GM19463 (cell line): ENCODE data around the gene KCNIP1.

Source experiments
- ATAC-seq: cut with Tn5 transposase; IDR thresholded peaks from one replicate; pipeline ENCODE4 v1.9.1; 2021; ENCODE audit warnings: mild to moderate bottlenecking, moderate library complexity; ENCODE audit not compliant: unreplicated experiment

KCNIP1 gene

DNA sequence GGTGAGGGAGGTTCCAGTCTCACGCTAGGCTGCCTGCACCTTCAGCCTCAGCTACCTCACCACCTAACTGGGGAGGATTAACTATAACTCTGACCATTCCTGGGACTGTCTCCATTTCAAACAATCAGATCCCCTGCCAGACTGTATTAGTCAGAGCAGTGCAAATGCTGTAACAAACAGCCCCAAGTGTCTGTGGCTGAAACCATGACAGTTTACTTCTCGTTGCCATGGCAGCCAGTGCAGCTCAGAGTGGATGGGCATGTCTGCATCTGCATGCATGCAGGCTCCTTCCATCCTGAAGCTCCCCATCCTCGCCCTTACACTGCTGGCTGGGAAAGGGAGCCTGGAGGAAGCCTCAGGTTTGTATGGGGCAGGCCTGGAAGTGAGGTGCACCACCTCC, 86.7 kb downstream of the KCNIP1 start:
- ATAC-seq, result no peak

DNA sequence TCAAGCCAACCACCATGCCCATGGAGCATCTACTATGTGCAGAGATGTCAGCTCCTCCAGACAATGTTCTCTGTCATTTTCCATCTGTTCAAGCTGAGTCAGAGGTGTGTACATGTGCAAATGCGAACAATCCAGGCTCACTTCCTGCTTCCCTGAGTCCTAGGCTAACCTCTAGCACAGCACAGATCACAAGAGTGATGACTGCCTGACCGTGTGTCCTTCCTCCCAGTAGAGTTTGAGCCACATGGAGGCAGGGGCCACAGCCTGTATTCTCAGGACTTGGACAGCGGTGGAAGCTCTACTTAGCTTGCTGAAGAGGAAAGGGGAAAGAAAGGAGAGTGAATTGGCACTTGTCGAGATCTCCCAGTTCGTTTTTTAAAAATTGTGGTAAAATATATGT, 87.2 kb downstream of the KCNIP1 start:
- ATAC-seq, result no peak

DNA sequence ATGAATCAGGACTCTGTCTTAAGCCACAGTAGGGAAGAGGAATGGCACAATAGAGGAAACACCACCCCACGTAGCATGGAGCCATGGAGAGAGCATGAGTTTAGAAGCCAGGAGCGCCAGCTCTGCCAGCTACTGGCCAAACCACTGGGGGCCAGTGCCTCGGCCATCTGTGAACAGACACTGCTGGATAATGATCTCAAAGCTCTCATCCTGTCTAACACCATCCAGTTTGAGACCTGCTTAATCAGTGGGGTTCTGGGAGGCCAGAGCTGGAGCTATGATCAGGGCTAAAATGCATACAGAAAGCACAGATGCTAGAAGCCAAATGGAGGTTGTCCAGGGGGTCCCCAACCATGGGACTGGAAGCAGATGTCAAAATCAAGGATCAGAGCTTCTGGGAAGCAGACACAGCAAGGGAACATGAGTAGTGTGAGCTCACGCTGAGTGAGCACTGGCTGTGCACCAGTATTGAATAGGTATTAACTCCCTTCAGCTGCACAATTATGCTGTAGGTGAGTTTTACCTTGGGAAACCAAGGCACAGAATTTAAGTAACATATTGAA, 92.7 kb downstream of the KCNIP1 start:
- ATAC-seq, result no peak

DNA sequence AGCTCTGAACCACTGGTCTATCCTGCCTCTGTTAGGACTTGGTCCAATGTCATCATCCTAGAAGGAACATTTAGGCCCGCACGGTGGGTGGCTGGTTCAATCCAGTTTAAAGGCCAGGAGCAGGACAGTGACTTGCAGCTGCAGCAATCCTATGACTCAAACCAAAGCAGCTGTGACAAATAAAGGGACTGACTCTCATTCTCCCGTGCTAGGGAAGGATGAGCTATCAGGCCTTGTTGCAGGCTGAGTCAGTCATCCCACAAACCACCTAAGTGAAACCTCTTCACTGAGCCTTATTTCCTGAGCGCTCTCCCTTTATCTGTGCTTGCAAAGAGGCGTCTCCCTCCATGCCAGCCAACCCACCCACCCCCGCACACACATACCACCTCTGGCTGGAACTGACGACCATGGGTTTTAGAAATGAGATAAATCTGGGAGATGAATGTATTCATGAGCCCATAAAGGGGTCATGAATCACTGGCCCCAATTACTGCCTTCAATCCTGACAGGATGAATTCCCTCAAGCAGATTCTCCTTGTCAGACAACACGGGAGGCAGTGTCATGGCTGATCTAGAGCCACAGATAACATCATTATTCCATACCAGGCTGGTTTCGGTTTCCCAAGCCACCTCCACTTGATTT, 93.4 kb downstream of the KCNIP1 start:
- ATAC-seq, result peak; percentile 93

DNA sequence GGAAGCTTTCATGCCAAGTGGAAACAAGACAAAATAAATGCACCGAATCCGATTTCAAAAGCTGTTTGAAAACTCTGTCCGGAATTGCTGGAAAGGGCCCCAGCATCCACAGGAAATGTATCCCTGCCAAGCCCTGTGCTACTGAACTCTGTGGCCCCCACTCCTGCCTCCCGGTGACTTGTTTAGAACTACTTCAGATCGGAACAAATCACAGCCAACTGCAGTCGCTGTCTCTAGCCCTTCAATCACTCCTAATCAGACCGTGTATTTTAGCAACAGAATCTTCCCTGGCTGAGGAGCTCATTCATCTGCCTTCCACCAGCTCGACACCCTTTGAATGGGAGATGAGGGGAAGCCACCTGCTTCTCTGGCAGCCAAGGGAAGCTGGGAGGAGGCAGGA, 94.1 kb downstream of the KCNIP1 start:
- no peak for ATAC-seq

DNA sequence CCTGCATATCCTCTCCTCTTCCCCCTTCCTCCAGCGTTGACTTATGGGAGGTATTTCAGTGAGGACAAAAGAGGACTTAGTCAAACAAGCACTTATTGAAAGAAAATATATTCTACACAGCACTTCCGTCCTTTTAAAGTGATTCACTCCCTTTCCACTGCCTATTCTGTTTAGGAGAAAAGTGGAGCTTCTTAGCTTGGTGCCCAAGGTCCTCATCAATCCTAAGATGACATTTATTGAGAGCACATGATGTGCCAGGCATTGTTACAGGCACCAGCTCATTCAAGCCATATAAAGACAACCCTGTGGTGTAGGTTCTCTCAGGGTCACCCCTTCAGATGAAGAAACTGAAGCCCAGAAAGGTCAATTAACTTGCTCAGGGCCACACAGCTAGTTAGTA, 95.9 kb downstream of the KCNIP1 start:
- no peak for ATAC-seq

DNA sequence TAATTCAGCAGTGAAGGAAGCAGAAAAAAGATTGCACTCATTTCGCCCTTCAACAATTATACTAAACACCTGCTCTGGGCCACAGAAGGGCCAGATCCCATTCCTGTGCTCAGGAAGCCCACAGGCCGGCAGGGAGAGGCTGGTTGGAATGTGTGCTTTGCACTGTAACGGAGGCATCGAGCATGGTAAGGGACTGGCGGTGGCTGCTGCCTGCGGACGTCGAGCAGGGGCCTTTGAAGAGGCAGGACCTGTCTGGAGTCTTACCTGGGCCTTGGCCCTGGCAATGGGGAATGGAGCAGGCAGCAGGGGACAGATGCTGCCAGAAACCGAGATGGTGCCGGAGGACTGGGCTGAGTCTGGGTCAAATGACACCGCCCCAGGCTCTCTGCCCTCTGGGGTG, 97.8 kb downstream of the KCNIP1 start:
- ATAC-seq, result no peak

DNA sequence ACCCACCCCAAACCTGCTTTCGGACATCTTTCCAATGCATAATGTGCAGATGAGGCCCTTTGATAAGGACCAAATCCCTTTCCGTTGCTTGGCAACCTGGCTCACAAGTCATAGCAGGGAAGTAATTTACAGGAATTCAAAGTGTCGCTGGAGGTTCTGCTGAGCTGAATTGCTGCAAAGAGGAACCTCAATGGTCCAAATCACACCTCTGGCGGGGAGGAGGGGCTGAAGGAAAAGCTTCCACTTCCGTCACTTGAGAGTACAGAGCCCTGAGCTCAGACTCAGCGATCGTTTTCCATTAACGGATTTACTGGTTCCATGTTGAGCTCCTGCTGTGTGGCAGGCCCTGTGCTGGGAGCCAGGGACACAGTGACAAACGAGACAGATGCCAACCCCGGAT, 99.3 kb downstream of the KCNIP1 start:
- no peak for ATAC-seq

DNA sequence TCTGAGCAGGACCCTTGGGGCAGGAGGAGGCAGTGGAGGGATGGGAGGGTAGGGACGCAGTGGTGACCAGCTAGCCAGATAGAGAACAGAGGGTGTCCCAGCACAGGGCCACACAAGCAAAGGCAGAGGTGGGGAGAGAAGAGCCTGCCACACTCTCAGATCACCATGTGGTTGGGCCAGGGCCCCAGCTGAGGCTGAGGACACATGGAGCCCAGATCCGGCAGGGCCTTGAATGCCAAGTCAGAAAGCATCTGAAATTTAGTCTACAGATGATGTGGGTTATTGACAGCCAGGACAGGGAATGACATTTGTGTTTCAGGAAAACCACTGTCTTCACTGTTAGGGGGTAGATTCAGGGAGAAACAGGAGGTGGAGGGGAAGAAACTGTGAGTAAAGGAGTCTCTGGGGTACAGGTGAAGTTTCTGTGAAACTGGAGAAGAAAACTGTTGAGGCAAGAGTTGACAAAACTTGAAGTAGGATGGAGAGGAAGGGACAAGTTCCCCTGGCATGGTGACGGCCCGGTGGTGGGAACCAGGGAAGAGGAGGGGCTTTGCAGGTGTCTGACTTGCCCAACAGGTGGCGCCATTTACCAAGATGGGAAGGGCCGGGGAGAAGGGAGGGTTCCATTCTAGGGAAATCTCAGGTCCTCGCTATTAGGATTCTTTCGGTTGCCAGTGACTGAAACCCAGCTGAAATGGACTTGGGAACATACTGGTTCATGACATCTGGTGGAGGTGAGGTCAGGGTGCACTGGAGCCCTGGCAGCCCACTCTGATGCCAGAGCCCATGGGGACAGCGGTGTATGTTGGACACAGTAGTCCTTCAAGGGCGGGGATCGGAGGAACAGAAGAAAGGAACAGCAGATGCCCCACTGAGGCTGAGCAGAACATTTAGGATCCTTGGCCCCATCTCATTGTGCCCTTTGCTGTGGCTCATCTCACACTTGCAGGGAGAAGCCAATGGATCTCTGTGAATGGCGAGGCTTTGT, 100.1 kb downstream of the KCNIP1 start:
- peak; percentile 51 for ATAC-seq

DNA sequence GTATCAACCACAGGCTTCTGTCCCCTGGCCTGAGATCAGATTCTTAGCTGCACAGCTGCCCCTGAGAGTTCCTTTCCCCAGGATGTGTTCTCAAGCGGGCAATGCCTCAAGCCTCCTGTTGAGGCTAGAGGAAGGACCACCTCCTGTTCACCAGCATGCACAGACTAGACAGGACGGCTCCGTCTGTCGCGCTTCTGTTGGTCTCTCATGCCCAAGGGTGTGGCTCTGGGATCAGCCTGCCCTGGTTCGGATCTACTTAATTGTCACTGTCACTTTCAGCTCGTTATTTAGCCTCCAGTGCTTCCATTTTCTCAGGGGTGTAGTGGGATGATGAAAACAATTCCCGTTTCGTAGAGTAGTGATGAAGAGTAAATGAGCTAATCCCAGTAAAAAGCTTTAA, 103.1 kb downstream of the KCNIP1 start:
- no peak for ATAC-seq

DNA sequence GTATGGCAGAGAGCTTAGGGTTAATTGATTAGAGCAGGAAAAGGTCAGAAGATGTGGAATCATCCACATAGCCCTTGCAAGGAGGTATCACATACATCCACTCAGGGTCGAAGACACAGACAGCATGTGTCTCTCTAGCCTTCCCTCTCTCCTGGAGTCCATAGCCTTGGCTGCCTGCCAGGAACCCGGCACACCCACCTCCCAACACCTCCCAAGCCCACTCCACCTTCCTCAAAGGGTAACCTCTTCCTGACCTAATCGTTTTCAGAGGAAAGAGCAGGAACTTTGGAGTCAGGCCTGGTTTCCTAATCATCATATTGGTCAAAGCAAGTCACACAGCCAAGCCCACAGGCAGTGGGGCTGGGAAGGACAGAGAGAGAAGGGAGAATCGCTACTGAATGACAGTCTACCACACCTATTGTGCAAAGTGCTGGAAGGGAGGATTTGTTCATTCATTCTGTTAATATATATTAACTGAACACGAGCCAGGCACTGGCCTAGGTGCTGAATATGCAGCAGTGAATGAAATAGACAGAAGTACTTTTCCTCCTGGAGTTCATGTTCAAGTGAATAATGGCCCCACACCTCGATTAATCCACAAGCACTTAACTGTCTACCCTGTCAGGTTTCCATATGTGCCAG, 107.8 kb downstream of the KCNIP1 start:
- no peak for ATAC-seq

DNA sequence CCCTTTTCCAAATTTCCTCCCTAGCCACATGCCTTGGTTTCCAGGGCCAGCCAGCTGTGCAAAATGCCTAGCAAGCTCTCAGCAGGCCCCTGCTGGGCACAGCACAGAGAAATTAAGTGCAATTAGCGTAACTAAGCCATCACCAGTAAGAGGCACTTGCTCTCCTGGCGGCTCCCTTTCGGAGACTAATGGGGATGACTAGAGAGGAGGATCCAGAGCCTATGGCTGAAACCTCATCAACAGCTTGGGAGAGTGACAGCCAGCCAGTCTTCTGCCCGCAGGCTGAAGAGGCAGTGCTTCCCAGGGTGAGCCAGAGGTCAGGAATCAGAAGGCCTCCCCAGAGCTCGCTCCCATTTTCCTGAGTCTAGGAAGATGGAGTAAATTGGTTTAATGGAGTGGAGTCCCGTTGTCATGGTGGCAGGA, 108.4 kb downstream of the KCNIP1 start:
- no peak for ATAC-seq

DNA sequence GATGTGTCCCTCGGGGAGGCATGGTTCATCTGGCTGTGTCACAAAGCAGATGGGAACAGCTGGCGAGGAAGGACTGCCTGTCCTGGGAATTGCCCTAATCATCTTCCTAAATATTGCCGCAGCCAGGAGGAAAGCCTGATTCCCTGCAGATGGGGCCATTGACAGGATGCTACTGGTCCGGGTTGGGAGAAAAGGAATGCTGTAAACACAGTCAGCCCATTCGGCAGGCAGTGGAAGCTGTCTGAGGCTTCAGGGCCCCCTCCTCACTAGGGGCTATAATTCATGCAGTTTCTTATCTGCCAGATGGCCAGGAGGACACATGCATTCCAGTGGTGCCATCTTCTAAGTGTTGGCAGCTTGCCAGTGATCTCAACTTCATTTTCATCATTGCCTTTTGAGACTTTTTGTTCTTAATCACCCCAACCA, 110.3 kb downstream of the KCNIP1 start:
- ATAC-seq, result no peak

DNA sequence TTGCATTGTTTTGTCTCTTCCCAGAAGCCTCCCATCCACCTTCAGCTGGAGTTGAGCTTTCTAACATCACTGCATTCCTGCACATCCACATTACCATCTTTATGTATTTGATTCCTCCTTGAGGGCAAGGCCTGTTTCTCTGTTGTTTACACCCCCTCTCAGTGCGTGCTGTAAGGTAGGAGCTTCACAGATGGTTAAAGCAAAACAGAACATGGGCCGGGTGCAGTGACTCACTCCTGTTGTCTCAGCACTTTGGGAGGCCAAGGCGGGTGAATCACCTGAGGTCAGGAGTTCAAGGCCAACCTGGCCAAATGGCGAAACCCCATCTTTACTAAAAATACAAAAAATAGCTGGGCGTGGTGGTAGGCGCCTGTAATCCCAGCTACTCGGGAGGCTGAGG, 110.9 kb downstream of the KCNIP1 start:
- ATAC-seq, result no peak

DNA sequence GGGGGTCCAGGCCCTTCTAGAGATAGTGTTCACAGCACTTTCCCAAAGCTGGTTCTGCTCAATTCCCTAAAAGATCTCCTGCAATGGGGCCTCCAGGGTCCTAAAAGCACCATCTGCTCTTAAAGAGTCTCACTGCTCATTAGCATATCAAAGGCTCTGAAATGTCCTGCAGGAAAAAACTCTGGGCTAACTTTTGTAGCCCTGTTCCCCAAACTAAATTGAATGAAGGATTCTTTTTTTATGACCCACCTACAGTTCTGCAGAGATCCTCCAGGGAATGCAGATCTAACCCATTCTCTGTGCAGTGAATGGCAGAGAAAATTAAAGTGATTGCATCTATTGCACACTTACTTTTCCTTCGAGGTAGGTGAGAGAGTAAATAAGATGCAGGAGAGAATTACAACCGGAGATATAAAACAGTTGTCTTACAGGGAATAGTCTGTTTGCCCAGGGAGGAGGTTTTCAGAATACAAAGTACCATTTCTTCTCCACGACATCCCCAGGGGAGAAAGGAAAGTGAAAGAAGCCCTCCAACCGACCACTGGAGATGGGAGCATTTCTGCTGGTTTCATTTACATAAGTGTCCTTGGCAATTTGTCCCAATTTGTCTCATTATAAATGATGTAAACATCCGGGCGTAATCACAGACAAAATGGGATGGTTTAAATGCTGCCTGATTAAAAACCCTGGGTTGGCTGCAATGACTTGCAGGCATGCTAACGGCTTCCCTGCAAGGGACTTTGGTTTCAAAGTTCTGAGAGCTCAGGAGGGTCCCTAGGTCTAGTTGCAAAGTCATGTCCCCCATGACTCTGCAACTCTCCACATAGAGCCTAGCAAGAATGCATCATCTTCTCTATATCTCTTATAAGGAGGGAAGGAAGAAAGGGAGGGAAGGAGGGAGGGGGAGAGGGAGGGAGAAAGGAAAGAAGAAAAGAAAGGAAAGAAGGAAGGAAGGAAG, 114.0 kb downstream of the KCNIP1 start:
- ATAC-seq, result no peak

DNA sequence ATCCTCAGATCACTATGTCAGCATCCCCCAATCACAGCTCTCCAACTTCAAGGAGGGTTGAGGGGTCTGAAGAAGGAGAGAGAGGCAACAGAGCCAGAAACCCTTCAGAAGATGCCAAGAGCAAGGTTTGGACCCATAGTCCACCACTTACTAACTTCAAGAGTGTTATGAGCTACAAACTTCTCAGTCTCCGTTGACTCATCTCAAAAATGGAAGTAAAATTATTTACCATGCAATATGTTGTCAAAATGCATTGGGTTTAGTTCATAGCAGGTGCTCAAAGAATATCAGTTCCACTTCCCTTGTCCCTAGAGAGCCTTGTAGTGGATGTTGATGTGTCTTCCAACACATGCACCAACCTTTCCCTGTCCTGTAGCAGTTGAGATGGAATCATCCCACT, 116.0 kb downstream of the KCNIP1 start:
- ATAC-seq, result peak; percentile 47

DNA sequence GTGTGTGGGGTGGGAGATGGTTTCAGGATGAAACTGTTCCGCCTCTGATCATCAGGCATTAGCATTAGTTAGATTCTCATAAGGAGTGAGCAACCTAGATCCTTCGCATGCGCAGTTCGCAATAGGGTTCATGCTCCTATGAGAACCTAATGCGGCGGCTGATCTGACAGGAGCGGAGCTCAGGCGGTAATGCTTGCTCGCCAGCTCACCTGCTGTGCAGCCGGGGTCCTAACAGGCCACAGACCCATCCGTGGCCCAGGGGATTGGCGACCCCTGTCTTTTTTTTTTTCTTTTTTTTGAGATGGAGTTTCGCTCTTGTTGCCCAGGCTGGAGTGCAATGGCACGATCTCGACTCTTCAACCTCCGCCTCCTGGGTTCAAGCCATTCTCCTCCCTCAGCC, 119.1 kb downstream of the KCNIP1 start:
- no peak for ATAC-seq

DNA sequence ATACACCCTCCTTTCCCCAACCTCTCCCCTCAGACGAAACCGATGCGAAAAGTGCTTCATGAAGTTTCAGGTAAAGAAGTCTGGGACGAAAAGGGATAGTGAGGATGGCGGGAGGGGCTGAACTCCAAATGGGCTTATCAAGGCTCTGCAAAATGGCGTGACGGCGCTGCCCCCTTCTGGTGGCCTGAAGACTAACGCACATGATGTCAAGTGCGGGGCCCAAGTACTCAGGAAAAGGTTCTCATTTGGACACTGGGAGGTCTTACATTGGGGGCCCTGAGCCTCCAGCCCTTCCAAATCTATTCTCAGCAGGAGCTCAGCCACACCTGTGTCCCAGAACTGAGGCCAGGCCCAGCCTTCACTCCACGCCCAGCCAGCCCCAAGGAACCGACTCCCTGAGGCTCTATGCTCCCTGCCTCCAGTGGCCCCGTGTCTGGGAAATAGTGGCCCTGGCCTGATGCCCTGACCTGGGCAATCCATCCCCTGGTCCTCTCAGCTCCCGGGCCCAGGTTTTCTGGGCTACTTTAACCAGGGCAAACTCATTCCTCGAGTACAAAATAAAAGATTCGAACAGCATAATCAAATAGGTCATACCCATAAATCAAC, 119.9 kb downstream of the KCNIP1 start:
- ATAC-seq, result no peak

DNA sequence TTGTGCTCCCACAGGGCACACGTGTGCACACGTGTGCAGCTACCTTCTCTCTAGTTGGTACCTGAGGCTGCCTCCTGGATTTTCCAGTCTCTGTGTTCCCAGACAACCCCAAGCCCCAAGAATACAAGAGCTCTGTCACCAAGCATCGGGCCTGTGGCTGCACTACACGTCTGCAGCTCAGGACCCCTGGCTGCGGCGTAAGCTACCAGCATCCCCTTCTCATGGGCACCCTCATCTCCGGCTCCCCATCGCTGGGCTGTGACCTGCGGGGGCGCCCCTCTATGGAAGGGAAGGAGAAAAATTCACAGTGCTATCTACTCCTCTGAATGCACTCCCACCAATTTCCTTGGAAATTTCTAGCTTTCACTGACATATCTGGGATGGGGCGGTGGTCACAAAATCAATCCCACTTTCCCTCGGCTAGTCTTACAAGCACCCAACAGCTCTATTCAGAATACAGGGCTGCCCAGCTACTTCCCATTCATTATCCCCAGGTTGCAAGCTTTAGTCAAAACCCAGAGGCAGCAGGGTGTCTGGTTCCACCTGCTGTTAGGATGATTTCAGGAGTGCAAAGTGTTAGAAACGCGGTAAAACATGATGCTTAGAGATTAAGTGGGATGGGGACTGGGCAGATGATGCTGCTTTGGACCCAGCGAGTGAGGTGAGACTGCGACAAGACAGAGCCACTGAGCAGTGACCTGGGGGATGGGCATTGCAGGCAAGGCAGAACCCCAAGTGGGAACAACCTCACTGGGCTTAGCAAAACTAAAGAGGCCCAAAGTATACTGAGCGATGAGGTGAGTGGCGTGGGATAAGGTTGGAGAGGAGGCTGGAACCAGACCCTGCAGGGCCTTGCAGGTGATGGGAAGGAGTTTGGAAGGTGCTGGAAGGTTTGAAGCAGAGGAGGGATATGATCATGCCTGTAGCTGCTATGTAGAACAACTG, 121.7 kb downstream of the KCNIP1 start:
- no peak for ATAC-seq
